Activated CD8-positive, alpha-beta memory T cell treated with anti-CD3 and anti-CD28 coated beads for 24 hours (primary cell): Measurements from ENCODE around the gene CD6.
A peak's percentile ranks its signal among the peaks of the same experiment; 100 is the strongest.

Experiments used
- DNase-seq: peaks from one replicate; pipeline ENCODE4 v3.0.0-alpha.2; 2020

CD6 gene

DNA sequence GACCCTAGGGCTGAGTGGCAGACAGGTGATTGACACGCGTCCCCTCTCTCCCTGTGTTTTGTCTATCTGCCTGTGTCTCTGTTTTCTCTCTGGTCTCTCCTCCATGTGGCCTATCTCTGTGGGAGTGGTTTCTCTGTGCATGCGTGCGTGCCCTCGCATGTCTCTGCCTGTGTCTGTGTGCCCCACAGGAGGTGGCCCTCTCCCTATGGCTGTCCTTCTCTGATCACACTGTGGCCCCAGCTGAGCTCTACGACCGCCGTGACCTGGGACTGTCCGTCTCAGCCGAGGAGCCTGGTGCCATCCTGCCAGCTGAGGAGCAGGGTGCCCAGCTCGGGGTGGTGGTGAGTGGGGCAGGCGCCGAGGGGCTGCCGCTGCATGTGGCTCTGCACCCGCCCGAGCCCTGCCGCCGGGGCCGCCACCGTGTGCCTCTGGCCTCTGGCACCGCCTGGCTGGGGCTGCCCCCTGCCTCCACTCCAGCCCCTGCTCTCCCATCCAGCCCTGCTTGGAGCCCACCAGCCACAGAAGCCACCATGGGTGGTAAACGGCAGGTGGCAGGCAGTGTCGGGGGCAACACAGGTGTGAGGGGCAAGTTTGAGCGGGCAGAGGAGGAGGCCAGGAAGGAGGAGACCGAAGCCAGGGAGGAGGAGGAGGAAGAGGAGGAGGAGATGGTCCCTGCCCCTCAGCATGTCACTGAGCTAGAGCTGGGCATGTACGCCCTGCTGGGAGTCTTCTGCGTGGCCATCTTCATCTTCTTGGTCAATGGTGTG is 35.6 kb upstream of the CD6 start:
- no peak for DNase-seq

GRCh38 chr11:60936467-60937143 is 34.9 kb upstream of the CD6 start:
- DNase-seq, result no peak

DNA sequence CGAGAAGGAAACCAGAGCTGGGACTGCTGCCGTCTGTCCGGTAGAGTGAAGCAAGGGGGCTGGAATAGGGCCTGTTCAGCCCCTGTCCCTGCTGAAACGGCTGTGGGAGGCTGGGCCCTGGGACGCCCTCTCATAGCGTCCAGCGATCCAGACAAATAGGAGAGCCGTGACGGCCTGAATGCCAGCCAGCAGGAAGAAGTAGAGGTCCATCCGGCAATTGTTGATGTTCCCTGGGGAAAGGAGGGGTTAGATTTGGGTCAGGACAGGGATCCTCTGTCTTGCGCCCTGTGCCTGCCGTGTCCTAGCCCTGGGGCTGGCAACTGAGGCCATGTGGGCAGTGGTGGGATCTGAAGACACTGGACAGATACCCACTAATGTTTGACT is 34.3 kb upstream of the CD6 start:
- DNase-seq, result no peak

DNA sequence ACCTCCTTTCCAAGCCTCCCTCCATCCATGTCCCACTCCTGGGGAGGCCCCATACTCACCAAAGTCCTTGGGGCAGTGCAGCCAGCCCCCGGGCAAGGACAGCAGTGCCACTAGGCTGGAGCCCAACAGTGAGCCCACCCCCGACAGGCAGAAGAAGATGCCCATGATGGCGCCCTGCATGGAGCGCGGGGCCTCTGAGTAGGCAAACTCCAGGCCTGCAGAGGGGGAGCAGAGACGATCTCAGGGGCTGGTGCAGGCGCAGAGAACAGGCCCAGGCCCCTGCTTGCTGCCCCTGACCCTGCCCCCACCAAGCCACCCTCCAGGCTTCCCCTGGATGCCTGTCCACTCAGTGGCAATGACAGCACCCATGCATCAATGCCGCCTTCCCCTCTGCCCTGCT is 33.7 kb upstream of the CD6 start:
- DNase-seq, result no peak

DNA sequence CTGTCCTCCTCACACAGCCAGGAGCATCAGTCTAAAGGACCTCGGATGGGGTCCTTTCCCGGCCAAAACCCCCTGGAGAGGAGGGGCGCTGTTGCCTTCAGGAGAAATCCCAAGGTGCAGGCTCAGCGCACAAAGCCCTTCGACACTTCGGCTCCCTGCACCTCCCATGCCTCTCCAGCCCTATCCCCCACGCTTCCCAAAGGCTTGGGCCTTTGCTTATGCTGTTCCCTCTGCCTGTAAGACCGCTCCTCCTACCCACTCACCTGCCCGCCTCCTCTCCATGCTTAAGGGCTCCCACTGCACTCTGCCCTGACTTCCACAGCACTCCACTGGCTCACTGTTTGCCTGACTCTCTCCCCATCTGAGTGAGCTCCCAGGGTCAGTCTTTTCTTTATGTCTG is 33.0 kb upstream of the CD6 start:
- no peak for DNase-seq

DNA sequence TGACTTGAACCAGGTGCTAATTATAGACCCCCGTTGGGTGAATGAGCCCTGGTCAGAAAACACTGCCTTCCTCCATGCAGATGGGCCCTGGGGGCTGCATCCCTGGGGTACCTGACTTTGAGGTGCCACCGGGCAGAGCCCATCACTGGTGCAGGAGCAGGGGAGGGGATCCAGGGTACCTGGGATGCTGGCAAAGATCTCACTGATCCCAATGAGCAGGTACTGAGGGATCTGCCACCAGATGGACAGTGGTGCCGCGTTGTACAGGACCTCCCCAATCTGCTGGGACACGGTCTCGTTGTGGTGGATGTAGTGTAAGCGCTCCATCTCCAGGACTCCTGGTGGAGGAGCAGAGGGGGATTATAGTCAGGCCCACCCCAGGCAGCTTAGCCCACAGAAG is 32.2 kb upstream of the CD6 start:
- DNase-seq, result no peak

DNA sequence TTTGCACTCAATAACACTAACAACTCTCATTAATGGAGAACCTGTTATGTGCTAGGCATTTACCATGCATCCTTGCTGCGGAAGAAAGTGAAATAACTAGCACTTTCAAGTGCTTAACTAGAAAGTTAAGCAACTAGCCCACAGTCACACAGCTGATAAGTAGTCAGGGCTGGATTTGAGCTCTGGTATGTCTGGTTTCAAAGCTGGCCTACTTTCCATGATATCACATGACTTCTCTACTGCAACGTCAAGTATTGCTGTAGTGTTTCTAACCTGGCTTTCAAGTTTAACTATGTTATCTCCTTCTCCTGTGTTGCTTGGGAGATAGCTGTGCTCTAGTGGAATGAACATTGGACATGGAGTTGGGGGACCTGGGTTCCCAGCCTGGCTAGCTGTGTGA is 31.6 kb upstream of the CD6 start:
- no peak for DNase-seq

DNA sequence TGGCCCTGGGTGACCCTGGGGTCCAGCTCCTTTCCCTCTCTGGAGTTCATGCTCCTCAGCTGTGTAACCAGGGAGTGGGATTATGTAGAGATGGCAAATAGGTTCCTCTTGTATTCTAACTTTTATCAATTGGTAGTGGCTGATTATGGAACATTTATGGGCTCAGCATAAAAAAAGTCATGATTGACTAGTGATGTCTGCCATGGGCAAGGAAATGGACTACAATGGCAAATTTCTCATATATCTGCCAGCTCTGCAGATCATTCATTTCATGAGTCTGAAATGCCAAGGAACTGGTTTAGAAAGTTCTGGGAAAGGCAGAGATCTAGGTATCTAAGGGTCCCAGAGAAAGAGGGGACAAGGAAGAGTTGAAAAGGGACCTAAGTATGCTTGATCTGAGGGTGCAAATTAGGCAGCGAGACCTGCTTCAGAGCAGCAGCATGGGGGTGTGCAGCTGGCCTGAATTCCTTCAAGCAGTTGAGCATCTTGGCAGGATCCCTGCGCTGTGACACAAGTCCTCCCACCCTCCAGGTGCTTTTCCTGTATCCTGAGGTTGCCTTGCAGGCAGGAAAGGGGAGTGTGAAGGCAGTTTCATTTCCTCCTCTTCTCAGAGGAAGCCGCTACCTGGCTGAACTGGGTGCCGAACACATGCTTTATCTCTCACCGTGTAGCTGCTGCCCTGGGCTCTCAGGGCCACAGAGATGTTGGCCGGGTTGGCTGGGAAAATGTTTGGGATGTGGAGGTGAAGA is 29.9 kb upstream of the CD6 start:
- no peak for DNase-seq

GRCh38 chr11:60942219-60942618 is 29.3 kb upstream of the CD6 start:
- no peak for DNase-seq

GRCh38 chr11:60942970-60943565 is 28.4 kb upstream of the CD6 start:
- DNase-seq, result no peak

DNA sequence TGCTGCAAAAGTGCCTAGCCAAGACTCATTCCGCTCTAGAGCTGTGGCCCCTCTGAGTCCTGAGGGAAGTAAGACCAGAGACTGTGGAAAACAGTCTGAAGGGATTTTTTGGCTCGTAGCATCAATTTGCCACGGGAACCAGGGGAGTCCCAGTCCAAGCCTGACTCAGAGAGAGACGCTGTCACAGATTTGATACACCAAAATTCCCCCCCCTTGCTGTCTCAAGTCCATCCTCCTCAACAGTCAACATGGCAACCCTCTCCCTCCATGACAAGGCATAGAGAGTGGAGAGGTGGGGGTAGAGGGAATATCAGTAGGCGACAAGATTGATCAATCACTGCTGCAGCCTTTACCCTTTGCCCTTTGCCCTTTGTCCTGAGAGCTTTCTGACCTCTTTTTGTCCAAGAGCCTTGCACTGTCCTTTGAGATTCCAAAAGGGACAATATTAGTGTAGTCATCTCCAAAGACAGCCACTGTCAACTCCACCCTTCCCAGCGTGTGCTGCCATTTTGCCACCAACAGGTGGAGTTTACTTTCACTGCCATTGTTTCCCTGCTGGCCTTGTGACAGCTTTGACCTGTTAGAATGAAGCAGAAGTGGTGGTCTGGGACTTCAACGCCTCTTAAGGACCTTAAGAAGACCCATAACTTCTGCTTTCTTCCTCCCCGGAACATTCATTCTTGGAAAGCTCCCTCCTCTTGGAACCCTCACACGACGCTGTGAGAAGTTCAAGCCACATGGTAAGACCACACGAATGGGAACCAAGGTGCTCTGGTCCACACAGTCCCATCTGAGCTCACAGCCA is 26.8 kb upstream of the CD6 start:
- DNase-seq, result no peak

GRCh38 chr11:60945295-60945667 is 26.2 kb upstream of the CD6 start:
- DNase-seq, result no peak

- no peak for DNase-seq
These were observed 24.7 kb upstream of the CD6 start for GRCh38 chr11:60946601-60947264.

DNA sequence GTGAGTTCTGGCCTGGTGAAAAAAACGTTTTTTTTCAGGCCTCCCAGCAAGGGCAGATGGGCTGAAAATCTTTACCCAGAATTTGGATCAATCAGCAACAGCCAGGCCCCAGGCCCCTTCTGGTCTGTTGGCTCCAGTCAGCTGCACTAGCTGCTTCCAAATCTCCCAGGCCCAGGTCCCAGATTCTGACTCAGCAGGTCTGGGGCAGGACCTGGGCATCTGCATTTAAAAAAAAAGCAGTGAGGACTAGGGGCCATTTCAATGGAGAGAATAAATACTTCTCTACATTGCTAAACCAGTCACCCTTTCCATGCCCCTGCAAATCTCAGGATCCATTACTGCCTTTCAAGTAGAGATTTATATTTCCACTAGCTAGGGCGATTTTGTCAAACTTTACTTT is 23.8 kb upstream of the CD6 start:
- DNase-seq, result no peak

DNA sequence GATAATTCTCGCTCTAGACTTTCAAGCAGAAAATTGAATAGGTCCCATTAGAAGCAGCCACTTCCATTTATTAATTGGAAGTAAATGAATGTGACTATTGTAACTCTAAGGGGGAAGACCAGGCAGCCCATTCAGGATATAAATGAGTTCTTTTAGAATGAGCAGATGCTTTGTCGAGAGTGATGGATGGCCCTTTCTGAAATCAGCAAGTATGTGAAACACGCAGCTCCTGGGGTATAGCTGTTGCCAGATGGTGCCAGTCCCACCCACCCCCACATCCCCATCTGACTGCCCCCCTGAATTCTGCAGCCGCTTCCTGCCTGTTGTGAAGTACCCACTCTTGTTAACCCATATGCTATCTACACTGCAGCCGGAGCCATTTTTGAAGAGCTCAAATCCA is 23.2 kb upstream of the CD6 start:
- no peak for DNase-seq

- DNase-seq, result no peak
These were observed 21.5 kb upstream of the CD6 start for GRCh38 chr11:60950024-60950423.

GRCh38 chr11:60950933-60951605 is 20.4 kb upstream of the CD6 start:
- peak; percentile 68 for DNase-seq

GRCh38 chr11:60951606-60951903 is 19.9 kb upstream of the CD6 start:
- DNase-seq, result no peak

DNA sequence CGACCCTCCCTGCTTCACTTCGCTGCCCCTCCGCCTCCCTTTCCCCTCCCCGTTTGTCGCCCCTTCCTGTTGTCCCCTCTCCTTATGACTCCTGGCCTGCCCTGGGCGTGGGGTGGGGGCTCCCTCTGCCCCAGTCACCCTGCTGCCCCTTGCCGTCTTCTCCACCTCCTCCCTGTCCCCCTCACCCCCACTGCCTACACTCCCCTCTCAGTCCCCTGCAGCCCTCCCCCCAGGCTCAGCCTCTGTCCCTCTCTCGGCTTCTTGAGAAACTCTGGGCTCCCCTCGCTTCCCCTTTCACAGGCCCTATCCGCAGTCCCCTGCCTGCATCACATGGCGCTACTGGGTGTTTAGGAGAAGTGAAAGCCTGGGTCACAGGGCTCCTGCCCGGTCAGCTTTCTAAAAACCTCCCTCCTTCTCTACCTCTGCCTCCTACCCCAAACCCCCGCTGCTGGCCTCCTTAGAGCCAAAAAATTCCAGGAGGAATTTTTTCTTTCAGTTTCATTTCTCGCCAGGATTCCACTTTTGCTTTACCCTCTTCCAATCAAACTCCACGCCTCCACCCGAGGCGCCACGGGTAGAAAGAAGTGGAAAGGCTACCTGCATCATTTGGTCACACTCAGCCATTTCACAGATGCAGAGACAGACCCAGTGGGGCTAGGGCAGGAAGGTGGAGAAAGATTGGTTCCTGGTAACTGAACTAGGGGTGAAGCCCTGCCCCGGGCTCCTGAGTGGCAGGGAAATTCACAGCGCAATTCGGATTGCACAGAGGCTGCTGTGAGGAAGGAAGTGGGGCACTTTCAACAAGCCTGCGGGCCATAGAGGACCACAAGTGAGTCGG is 19.4 kb upstream of the CD6 start, which contains the start of gene SLC15A3:
TSS of gene SLC15A3 (minus strand) at position 273 of the 838 bp plus-strand sequence. CDS start 625 bp downstream, outside the sequence.
- peak; percentile 68 for DNase-seq

DNA sequence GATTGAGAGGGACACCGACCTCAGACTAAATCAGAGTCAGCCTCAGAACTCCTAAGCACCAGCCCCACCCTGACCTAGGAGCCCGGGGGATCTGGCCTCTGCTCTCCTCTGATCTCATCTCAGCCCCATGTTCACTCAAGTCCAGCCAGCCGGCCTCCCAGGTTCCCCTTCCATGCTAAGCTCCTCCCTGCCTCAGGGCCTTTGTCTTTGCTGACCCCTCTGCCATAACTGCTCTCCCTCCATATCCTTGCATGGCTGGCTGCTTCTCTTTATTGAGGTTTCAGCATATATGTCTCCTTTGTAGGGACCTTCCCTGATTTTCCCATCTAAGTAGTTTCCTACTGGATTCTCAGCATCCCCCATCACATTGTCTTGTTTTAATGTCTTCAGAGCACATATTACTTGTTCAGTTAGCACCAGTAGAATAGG is 18.7 kb upstream of the CD6 start:
- DNase-seq, result no peak

GRCh38 chr11:60953781-60954180 is 17.7 kb upstream of the CD6 start:
- no peak for DNase-seq
